GM12891 (cell line): ENCODE data around the gene FAM20A.

Experiments used
- POLR2A ChIP-seq: IDR thresholded peaks from 2 replicates; pipeline ENCODE4 v1.6.1; 2011; ENCODE audit warnings: low read depth, low read length, control low read depth
- POLR2AphosphoS5 ChIP-seq: IDR thresholded peaks from 2 replicates; pipeline ENCODE4 v1.6.1; 2011; ENCODE audit warnings: low read depth, low read length, control low read depth
- SPI1 ChIP-seq: IDR thresholded peaks from 2 replicates; pipeline ENCODE4 v1.6.1; 2011; ENCODE audit warnings: low read depth, low read length, control low read depth
- TAF1 ChIP-seq: IDR thresholded peaks from 2 replicates; pipeline ENCODE4 v1.6.1; 2011; ENCODE audit warnings: low read depth, low read length, control low read depth

DNA sequence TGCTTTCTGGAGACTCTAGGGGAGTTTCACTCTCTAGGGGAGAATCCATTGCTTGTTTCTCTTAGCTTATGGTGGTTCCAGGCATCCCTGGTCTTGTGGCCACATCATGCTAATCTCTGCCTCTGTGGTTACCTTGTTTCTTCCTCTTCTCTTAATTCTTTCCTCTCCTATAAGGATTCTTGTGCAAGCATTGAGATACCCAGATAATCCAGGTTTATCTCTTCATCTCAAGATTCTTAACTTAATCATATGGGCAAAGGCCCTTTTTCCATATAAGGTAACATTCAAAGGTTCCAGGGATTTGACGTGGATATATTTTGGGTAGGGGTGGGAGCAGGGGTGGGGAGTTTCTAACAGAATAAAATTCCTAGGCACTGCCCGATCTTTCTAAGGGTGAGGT lies 32.6 kb downstream of the FAM20A start:
- TF ChIP-seq TAF1: no peak
- no peak for TF ChIP-seq SPI1
- TF ChIP-seq POLR2AphosphoS5: no peak
- TF ChIP-seq POLR2A: no peak
